Suppressor macrophage treated with lipopolysaccharide for 1 hour (primary cell): ENCODE measurements around the gene PABPN1.
"Not testable (repeated sequence)": the region's sequence is repeated elsewhere in the genome, so short reads cannot be mapped to it uniquely, and the experiment has no call there.

Experiments used
- DNase-seq, 3 donors: peaks; one replicate each; pipeline ENCODE4 v3.0.0-alpha.2; 2020 to 2022

PABPN1 gene

DNA sequence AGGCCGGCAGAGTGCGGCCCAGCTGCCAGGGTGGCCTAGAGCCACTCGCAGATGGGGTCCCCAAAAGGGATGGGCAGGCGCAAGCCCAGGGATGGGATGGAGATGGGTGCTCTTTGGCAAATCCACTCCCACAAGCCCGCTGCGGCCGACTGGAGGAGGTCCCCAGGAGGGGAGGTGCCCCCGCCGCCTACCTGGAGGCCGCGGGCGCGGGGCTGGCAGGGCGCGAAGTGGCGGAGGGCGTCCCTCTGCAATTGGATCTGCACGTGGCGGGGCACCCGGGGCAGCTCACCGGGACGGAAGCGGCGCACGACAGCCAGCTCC is 19.3 kb upstream of the PABPN1 start:
- no peak for DNase-seq

- peak; percentile 56 to 75 (median 67) for DNase-seq
Observed at GRCh38 chr14:23302290-23303225, 18.7 kb upstream of the PABPN1 start, which contains the start of gene PPP1R3E. Gene PPP1R3E (minus strand): TSS chr14:23302859. CDS start chr14:23302576, 283 bp downstream.

GRCh38 chr14:23306412-23307145 is 14.7 kb upstream of the PABPN1 start, which contains the start of gene BCL2L2:
Gene BCL2L2 (plus strand): TSS chr14:23306833. CDS start chr14:23307768, 935 bp downstream.
- DNase-seq, result peak; percentile 75 to 92 (median 82)

DNA sequence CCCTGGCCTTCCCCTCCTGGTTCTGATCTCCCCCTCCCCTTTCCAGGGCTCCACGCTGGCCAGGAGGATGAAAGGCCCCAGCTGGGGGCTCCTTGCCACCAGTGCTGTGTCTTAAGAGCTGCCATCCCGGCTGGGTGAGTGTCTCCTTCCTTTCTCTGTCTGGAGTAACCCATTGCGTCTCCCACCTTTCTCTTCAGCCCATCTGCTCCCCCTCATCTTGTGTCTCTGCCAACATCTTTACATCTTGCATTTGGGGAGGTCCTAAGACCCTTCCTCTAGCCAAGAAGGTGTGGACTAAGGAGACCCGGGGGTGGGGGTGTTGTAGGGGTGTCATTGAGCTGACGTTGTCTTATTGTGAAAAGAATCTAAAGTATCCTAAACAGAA is 14.1 kb upstream of the PABPN1 start:
- DNase-seq, result no peak

- peak; percentile 63 to 72 (median 67) for DNase-seq
Observed at GRCh38 chr14:23307687-23308644, 13.3 kb upstream of the PABPN1 start.

GRCh38 chr14:23308721-23309445 is 12.4 kb upstream of the PABPN1 start:
- peak in 1 of 3 donors; percentile 9 for DNase-seq

DNA sequence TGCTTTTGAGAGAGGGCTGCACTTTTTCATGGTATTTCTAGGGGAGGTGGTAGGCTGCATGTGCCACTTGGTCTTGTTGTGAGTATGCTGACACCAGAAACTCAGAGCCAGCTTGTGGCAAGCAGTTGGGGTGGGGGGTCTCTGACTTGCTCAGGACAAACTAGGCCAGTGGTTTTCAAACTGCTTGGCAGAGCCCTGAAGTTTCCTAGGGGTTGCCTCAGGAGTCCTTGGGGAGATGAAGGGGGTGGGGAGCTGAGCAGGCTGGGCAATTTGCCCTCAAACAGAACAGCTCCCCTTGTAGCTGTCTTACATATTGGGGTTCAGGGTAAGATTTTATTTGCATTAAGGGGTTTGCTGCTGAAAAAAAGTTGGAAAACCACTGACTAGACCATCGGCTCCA is 10.7 kb upstream of the PABPN1 start:
- peak in 1 of 3 donors; percentile 1 for DNase-seq

DNA sequence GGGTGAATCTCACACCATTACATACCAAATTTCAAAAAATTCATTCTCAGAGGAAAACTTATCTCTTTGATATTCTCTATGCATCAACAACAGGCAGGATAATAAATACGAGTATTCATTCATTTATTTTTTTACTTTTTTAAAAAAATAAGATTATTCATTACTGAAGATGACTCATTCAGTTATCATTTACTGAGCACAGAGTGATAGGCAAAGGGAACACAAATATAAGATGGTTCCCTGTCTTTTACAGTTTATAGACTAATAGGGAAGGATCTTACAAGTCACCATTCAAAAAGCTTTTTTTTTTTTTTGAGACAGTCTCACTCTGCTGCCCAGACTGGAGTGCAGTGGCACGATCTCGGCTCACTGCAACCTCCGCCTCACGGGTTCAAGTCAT is 5.0 kb upstream of the PABPN1 start:
- DNase-seq, result no peak

DNA sequence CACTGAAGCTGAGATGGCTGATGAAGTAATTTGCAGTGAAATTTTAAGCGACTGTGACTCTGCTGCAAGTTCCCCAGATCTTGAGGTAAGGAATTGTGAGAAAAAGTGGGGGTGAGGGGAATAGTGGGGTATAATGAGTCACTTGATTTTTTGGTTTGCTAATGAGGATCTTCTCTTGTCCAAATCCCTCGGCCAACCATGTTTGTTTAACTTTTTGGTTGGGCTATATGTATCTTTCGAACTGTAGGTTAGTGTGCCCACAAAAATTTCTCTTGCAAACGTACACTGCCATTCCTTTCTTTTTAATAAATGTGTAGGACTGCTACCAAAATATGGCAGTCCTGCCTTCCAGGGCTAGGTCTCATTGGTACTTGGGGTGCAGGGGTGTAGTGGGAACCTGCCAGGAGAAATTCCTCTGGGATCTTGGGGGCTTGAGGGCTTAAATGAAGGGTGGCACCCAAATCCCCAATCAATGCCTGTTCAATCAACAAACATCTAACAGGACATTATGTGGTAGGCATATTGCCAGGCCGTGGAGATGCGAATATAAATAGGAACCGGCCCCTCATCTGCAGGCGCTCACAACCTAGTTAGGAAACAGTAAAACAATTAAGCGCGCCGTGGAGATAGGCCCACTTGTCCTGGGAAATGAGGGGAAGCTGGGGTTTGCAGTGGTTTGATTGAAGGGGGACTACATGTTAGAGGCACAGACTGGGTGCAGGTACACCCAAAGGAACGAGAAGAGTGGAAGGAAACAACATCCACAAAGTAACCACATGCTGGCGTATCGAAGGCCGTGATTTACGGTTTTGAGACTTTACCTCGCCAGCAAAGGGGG is 1.3 kb upstream of the PABPN1 start:
- DNase-seq, result no peak

- DNase-seq, result peak; percentile 28 to 67 (median 44)
Observed at GRCh38 chr14:23321572-23322547, 603 bp downstream of the PABPN1 start.

GRCh38 chr14:23322568-23323517 is 1.6 kb downstream of the PABPN1 start:
- DNase-seq, result no peak

DNA sequence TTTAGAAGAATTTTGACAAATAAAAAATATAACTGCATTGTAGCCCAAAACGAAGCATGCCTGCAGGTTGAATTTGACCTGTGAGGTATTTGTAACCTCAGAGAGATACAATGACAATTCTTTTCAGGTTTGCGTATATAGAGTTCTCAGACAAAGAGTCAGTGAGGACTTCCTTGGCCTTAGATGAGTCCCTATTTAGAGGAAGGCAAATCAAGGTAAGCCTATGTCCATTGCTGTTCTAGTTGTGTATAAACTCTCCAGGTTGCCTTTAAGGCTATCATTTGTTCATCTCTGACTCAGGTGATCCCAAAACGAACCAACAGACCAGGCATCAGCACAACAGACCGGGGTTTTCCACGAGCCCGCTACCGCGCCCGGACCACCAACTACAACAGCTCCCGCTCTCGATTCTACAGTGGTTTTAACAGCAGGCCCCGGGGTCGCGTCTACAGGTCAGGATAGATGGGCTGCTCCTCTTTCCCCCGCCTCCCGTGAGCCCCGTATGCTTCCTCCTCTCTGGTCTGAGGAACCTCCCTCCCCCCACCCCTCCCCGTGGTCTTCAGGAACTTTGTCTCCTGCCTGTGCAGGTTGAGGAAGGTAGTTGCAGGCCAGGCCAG is 2.7 kb downstream of the PABPN1 start:
- no peak for DNase-seq

DNA sequence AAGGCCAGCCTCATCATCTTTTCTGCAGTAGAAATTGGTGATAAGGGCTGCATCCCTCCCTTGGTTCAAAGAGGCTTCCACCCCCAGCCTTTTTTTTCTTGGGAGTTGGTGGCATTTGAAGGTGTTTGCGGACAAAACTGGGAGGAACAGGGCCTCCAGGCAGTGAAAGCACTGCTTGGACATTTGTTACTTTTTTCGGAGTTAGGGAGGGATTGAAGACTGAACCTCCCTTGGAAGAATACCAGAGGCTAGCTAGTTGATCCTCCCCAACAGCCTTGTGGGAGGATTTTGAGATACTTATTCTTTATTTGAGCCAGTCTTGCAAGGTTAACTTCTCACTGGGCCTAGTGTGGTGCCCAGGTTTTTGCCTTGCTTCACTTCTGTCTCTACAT is 3.2 kb downstream of the PABPN1 start:
- no peak for DNase-seq

GRCh38 chr14:23324993-23325392 is 3.7 kb downstream of the PABPN1 start:
- DNase-seq, result no peak

DNA sequence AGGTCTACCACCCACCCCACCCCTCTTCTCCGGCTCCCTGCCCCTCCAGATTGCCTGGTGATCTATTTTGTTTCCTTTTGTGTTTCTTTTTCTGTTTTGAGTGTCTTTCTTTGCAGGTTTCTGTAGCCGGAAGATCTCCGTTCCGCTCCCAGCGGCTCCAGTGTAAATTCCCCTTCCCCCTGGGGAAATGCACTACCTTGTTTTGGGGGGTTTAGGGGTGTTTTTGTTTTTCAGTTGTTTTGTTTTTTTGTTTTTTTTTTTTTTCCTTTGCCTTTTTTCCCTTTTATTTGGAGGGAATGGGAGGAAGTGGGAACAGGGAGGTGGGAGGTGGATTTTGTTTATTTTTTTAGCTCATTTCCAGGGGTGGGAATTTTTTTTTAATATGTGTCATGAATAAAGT is 4.5 kb downstream of the PABPN1 start:
- not testable (repeated sequence) for DNase-seq

DNA sequence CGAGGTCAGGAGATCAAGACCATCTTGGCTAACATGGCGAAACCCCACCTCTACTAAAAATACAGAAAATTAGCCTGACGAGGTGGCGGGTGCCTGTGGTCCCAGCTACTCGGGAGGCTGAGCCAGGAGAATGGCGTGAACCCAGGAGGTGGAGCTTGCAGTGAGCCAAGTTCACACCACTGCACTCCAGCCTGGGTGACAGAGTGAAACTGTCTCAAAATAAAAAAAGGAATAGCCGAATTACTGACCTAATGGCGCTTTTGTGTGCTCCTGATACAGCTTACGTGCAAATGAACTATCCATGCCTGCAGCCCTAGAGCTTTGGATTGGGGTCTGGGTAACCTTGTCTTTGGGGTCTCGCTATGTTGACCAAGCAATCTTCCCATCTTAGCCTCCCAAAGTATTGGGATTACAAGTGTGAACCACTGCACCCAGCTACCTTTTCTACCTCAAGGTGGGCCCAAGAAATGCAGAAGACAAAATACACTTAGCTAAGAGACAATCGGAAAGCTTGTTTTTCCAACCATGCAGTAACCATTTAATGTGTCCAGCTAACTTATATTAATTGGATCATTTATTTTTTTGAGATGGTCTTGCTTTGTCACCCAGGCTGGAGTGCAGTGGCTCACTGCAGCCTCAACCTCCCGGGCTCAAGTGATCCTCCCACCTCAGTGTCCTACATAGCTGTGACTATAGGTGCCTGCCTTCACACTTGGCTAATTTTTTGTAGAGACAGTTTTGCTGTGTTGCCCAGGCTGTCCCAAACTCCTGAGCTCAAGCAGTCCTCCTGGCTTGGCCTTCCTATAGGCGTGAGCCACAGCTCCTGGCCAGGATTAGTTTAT is 5.5 kb downstream of the PABPN1 start:
- DNase-seq, result no peak
